HG03442 (cell line): ENCODE results near the gene KYAT1.
"Not testable (repeated sequence)": the region's sequence is repeated elsewhere in the genome, so short reads cannot be mapped to it uniquely, and the experiment has no call there.

Experiments used
- ATAC-seq: cut with Tn5 transposase; IDR thresholded peaks from one replicate; pipeline ENCODE4 v1.9.1; 2021; ENCODE audit warnings: mild to moderate bottlenecking, moderate library complexity; ENCODE audit not compliant: unreplicated experiment

KYAT1 gene

GRCh38 chr9:128820665-128821583, 60.8 kb downstream of the KYAT1 start:
- ATAC-seq, result no peak

- no peak for ATAC-seq
These were observed 61.8 kb downstream of the KYAT1 start for GRCh38 chr9:128819716-128820664.

GRCh38 chr9:128818839-128819715, 62.7 kb downstream of the KYAT1 start:
- ATAC-seq, result peak; percentile 28

- ATAC-seq, result peak; percentile 83
These were observed 63.5 kb downstream of the KYAT1 start, which contains the start of gene ENDOG for GRCh38 chr9:128818099-128818838. ENDOG (plus strand) TSS chr9:128818500; CDS start chr9:128818685, 185 bp downstream.

- ATAC-seq, result no peak
These were observed 70.9 kb downstream of the KYAT1 start for GRCh38 chr9:128810873-128811272.

- no peak for ATAC-seq
These were observed 71.9 kb downstream of the KYAT1 start for GRCh38 chr9:128809831-128810230.

- no peak for ATAC-seq
These were observed 72.6 kb downstream of the KYAT1 start for GRCh38 chr9:128809036-128809599.

- no peak for ATAC-seq
These were observed 73.2 kb downstream of the KYAT1 start for GRCh38 chr9:128808543-128808942.

- ATAC-seq, result no peak
These were observed 73.9 kb downstream of the KYAT1 start for GRCh38 chr9:128807827-128808226.

- no peak for ATAC-seq
These were observed 76.1 kb downstream of the KYAT1 start for GRCh38 chr9:128805661-128806060.

- no peak for ATAC-seq
These were observed 79.3 kb downstream of the KYAT1 start for GRCh38 chr9:128802482-128802881.

- no peak for ATAC-seq
These were observed 81.7 kb downstream of the KYAT1 start for GRCh38 chr9:128800061-128800460.

- ATAC-seq, result no peak
These were observed 82.9 kb downstream of the KYAT1 start for GRCh38 chr9:128798896-128799295.

GRCh38 chr9:128794961-128795360, 86.8 kb downstream of the KYAT1 start:
- ATAC-seq, result not testable (repeated sequence)

GRCh38 chr9:128792978-128793686, 88.6 kb downstream of the KYAT1 start:
- ATAC-seq, result no peak

GRCh38 chr9:128792134-128792533, 89.6 kb downstream of the KYAT1 start:
- no peak for ATAC-seq

- no peak for ATAC-seq
These were observed 91.2 kb downstream of the KYAT1 start for GRCh38 chr9:128790536-128790935.

- ATAC-seq, result no peak
These were observed 93.3 kb downstream of the KYAT1 start for GRCh38 chr9:128788445-128788844.

- no peak for ATAC-seq
These were observed 94.1 kb downstream of the KYAT1 start for GRCh38 chr9:128787659-128788058.
